ENCODE measurements around the gene PROX1.

DNA sequence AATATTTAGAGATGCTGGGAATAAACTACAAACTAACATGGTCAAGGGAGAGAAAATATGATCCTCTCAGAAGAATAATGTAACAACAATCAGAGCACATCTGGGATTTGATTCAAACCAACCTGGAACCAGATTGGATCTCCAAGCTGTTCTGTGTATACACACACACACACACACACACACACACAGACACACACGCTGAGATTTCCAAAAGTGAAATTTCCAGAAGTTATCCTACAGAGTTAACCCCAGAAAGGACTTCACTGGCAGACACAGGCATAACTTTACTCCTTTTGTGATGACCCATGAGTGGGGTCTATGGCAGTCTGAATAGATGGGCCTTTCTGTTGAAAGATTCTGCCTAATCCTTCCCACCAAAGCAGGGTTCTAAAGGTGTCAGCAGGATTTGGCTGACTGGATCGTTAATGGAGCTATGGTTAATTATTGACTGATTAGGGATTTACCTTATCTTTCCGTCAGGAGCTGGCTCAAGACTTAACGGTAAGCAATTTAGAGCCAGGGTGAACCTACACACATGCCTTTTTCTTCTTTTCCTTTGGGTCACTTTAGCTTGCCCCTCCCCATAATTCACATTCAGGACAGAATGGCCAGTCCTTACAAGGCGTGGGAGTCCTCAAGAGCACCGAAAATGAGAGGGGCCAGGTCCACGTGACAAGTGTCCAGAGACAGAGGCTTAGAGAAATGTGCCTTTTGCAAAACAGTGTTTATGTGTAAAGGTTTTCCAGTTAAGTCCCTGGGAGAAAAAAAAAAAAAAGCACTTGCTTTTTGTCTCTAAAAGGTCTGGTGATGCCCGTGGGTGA, 10.9 kb upstream of the PROX1 start:
- TF ChIP-seq EZH2phosphoT487 (IDR thresholded peaks at IDR 0.05; ENCODE audit: insufficient read depth, low read depth) = no peak
- no peak for TF ChIP-seq EZH2 (IDR thresholded peaks at IDR 0.05; ENCODE audit: insufficient read depth, poor library complexity, severe bottlenecking)
